ENCODE data around the gene LANCL3.
"Not testable (repeated sequence)": the region's sequence is repeated elsewhere in the genome, so short reads cannot be mapped to it uniquely, and the experiment has no call there.

Gene LANCL3

DNA sequence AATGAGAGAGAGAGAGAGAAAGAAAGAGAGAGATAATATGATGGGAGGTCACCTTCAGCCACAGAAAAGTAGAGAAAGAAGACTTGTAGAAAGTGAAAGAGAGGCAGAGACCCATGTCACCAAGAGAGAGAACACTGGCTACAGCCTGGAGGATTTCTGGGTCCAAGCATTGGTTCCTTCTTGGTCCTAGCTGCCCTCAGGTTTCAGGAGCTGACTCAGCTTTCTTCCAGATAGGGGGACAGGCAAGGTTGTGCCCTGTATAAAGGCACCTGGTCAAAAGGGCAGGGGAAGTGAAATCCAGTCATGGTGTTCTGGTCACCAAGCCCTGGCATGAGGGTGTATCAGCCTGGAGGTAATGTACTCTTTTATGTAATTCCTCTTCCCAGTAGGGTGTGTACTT is 66.6 kb downstream of the LANCL3 start:
- TF ChIP-seq, protein P1, sequence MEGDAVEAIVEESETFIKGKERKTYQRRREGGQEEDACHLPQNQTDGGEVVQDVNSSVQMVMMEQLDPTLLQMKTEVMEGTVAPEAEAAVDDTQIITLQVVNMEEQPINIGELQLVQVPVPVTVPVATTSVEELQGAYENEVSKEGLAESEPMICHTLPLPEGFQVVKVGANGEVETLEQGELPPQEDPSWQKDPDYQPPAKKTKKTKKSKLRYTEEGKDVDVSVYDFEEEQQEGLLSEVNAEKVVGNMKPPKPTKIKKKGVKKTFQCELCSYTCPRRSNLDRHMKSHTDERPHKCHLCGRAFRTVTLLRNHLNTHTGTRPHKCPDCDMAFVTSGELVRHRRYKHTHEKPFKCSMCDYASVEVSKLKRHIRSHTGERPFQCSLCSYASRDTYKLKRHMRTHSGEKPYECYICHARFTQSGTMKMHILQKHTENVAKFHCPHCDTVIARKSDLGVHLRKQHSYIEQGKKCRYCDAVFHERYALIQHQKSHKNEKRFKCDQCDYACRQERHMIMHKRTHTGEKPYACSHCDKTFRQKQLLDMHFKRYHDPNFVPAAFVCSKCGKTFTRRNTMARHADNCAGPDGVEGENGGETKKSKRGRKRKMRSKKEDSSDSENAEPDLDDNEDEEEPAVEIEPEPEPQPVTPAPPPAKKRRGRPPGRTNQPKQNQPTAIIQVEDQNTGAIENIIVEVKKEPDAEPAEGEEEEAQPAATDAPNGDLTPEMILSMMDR (IDR thresholded peaks at IDR 0.05; ENCODE audit: borderline replicate concordance, control extremely low read depth, extremely low read depth, insufficient read depth, missing control alignments): no peak
- DNase-seq (ENCODE audit: low spot score): no peak
- in situ Hi-C loops (cut with MboI; ENCODE audit: low sequenced_read_pairs, unreplicated experiment): no loop called here

DNA sequence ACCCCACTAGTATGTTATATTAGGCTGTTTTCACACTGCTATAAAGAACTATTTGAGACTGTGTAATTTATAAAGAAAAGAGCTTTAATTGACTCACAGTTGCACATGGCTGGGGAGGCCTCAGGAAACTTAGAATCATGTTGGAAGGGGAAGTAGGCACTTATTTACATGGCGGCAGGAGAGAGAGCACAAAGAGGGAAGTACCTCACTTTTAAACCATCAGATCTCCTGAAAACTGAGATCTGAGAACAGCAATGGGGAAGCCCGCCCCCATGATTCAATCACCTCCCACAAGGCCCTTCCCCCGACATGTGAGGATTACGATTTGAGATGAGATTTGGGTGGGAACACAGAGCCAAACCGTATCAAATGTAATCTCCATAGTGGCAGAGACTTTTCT is 68.7 kb downstream of the LANCL3 start:
- TF ChIP-seq, protein P1 (IDR thresholded peaks at IDR 0.05; ENCODE audit: borderline replicate concordance, control extremely low read depth, extremely low read depth, insufficient read depth, missing control alignments): no peak
- no peak for DNase-seq (ENCODE audit: low spot score)
- in situ Hi-C loops (cut with MboI; ENCODE audit: low sequenced_read_pairs, unreplicated experiment): no loop called here

DNA sequence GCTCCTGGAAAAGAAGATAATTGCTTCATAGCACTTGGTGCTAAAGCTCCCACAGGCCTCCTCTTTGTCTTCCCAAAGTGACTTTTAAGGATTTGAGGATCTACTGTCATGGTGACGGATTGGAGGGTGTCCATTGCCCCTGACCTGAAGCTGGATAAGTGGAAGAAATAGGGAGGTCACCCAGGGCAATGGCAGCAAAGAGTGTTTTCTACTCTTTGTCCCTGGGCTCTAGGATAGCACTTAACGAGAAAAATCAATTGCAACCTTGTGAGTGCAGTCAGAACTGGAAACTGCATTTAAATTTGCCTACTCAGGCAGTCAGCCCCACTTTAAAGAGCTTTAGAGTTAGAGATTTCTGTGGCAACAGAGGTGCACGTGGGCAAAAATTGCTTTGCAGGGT is 70.4 kb downstream of the LANCL3 start:
- in situ Hi-C loops (cut with MboI; ENCODE audit: low sequenced_read_pairs, unreplicated experiment): no loop called here
- TF ChIP-seq, protein P1 (IDR thresholded peaks at IDR 0.05; ENCODE audit: borderline replicate concordance, control extremely low read depth, extremely low read depth, insufficient read depth, missing control alignments): no peak

DNA sequence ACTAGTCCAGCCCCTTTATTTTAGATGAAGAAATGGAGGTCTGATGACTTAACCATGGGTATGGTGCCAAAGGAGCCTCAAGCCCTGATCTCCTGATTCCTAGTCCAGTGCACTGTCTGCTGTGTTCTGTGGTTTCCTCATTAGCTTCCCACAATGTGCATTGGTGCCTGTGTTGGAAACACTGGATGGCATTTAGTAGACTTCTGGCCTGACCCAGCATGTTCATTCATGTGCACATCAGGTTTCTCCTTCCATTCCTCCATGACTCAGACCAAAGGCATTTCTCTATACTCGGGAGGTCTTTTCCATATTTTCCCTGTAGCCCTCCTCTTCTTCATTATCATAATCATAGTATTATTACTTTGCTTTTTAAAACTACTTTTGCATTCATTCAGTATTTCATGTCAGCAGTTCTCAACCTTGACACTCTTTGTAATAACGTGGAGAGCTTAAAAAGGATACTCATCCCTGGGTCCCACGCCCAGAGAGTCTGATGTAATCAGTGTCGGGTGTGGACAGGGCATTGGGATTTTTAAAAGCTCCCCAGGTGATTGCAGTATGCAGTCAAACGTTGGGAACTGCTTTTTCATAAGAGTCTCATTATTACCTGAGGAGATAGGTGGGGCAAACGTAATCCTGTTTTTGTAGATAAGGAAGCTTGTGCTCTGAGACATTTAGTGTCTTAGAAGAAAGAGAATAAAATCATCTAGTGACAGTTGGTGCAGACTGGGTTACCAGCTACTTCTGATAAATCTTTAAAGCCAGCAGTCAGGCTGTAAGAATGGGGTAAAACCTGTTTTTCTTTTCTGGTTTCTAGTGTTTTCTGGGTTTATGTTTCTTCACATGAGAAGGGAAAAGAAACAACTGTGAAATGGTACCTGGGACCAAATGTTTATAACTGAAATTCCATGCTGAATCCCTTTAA is 73.2 kb downstream of the LANCL3 start:
- TF ChIP-seq, protein P1 (IDR thresholded peaks at IDR 0.05; ENCODE audit: borderline replicate concordance, control extremely low read depth, extremely low read depth, insufficient read depth, missing control alignments): no peak
- in situ Hi-C loops (cut with MboI; ENCODE audit: low sequenced_read_pairs, unreplicated experiment): no loop called here
- DNase-seq (ENCODE audit: low spot score): no peak

More for the DNA sequence above, 70.4 kb downstream of the LANCL3 start:
- no peak for DNase-seq (ENCODE audit: low spot score)

DNA sequence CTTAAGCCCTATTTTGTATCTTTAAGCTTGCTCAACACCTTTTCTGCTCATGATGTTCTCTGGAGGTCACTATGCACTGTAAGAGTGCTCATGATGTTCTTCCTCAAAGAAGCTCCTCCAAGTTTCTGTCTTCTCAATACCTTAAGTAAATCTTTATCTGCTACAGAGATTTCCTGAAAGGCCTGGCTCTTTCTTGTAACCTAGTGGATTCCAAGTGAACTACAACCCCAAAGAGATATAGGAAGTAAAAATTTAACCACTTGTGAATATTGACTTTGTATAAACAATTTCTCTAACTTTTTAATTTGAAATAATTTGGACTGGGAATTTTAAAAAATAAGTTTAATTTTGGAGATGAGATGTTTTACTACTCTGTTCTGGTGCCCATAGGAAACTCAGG is 74.8 kb downstream of the LANCL3 start:
- no peak for DNase-seq (ENCODE audit: low spot score)
- in situ Hi-C loops (cut with MboI; ENCODE audit: low sequenced_read_pairs, unreplicated experiment): no loop called here
- TF ChIP-seq, protein P1 (IDR thresholded peaks at IDR 0.05; ENCODE audit: borderline replicate concordance, control extremely low read depth, extremely low read depth, insufficient read depth, missing control alignments): no peak

DNA sequence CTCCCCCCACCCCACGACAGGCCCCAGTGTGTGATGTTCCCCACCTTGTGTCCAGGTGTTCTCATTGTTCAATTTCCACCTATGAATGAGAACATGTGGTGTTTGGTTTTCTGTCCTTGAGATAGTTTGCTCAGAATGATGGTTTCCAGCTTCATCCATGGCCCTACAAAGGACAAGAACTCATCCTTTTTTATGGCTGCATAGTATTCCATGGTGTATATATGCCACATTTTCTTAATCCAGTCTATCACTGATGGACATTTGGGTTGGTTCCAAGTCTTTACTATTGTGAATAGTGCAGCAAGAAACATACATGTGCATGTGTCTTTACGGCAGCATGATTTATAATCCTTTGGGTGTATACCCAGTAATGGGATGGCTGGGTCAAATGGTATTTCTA is 79.4 kb downstream of the LANCL3 start:
- in situ Hi-C loops (cut with MboI; ENCODE audit: low sequenced_read_pairs, unreplicated experiment); DNase-seq (ENCODE audit: low spot score): not testable (repeated sequence)

DNA sequence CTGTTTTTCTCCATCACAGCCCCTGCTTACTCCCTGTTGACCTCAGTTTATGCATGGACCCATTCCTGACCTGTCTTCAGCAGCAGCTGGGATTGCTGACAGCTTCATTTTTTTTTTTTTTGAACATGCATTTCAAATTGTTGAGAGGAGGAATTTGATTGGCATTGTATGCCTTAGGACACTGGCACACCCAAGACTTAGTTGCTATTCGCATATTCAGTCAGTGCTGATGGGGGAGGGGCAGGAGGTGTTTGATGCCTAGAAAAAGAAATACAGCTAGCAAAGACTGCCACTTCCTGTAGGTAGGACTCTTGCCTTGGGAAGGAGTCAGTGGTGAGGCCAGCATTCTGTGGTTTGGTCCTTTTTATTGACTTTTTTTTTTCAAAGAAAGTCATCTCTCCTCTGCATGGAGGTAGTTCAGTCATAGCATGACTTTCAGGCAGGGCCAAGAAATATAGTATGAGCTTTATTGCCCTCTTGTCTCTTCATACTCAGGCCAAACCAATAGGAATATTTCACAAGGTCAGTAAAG is 80.5 kb downstream of the LANCL3 start:
- no peak for DNase-seq (ENCODE audit: low spot score)
- TF ChIP-seq, protein P1 (IDR thresholded peaks at IDR 0.05; ENCODE audit: borderline replicate concordance, control extremely low read depth, extremely low read depth, insufficient read depth, missing control alignments): no peak
- in situ Hi-C loops (cut with MboI; ENCODE audit: low sequenced_read_pairs, unreplicated experiment): no loop called here

Data from GM13976 (cell line).